NK-92 (cell line): ENCODE results near the gene MMP7.

Source experiments
- DNase-seq: peaks from one replicate; lab custom pipeline; 2025; ENCODE audit not compliant: unreplicated experiment; lab: John Stamatoyannopoulos, UW

MMP7 gene

GRCh38 chr11:102497061-102497460 lies 33.5 kb downstream of the MMP7 start:
- DNase-seq: no peak

- no peak for DNase-seq
Observed at GRCh38 chr11:102495161-102496042, 35.1 kb downstream of the MMP7 start.

GRCh38 chr11:102494216-102494615 lies 36.3 kb downstream of the MMP7 start:
- no peak for DNase-seq

GRCh38 chr11:102493524-102493923 lies 37.0 kb downstream of the MMP7 start:
- no peak for DNase-seq

GRCh38 chr11:102491969-102492368 lies 38.6 kb downstream of the MMP7 start:
- DNase-seq: no peak

GRCh38 chr11:102489186-102490145 lies 41.1 kb downstream of the MMP7 start:
- DNase-seq: no peak

GRCh38 chr11:102488208-102488607 lies 42.3 kb downstream of the MMP7 start:
- no peak for DNase-seq

GRCh38 chr11:102487214-102487613 lies 43.3 kb downstream of the MMP7 start:
- DNase-seq: no peak

GRCh38 chr11:102486584-102486983 lies 44.0 kb downstream of the MMP7 start:
- no peak for DNase-seq

GRCh38 chr11:102485095-102485722 lies 45.3 kb downstream of the MMP7 start:
- no peak for DNase-seq

- no peak for DNase-seq
Observed at GRCh38 chr11:102482433-102482832, 48.1 kb downstream of the MMP7 start.

GRCh38 chr11:102479733-102480132 lies 50.8 kb downstream of the MMP7 start:
- no peak for DNase-seq

GRCh38 chr11:102478673-102479299 lies 51.8 kb downstream of the MMP7 start:
- no peak for DNase-seq

- no peak for DNase-seq
Observed at GRCh38 chr11:102476812-102477211, 53.7 kb downstream of the MMP7 start.

GRCh38 chr11:102476069-102476468 lies 54.5 kb downstream of the MMP7 start:
- no peak for DNase-seq

GRCh38 chr11:102473543-102473942 lies 57.0 kb downstream of the MMP7 start:
- no peak for DNase-seq

GRCh38 chr11:102472127-102472526 lies 58.4 kb downstream of the MMP7 start:
- DNase-seq: no peak

GRCh38 chr11:102471474-102471873 lies 59.1 kb downstream of the MMP7 start:
- DNase-seq: no peak
